NOMO-1 (cell line): ENCODE data around the gene ZFYVE16.
"Not testable (repeated sequence)": the region's sequence is repeated elsewhere in the genome, so short reads cannot be mapped to it uniquely, and the experiment has no call there.

Experiments used
- DNase-seq, 2 experiments: peaks; one replicate each; lab custom pipeline; 2025; ENCODE audit not compliant: unreplicated experiment in 2 of 2; lab: John Stamatoyannopoulos, UW

Gene ZFYVE16

DNA sequence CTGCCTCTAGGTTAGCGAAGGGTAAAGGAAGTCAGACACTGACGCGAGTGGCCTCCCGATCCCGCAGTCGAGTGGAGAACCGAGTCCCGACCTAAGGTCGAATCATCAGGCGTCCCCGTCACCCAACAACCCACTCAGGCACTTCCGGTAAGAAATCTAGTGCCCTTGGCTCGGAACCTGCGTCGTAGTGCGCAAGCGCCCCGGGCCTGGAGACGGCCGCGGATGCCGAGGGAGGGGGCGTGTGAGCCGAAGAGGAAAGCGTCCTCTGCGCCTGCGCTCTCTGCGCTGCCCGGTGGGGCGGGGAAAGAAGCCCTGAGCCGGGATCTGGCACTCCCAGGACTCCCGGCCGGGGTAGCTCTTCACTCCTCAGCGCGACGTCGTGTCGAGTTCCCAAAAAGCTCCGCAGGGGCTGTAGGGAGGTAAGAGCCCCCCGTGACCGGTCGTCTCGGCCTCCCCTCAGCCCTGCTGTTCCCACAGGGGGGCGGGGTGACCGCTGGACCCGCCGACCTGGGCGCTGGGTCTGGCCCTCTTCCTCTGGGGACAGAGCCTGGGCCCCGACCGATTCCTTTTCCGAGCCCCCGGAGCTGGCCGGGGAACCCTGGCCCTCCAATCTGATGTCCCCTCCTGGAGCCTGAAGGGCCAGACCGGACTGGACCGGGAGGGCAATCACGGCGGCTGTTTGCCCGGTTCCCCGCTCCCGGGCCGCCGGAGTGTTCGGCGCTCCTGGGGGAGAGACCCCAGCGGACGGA is at the start of gene ZFYVE16:
Gene ZFYVE16, plus strand, starts transcription at position 330 of the 749 bp plus-strand sequence. CDS start 26,084 bp downstream, outside the sequence.
- DNase-seq = peak; percentile 96

DNA sequence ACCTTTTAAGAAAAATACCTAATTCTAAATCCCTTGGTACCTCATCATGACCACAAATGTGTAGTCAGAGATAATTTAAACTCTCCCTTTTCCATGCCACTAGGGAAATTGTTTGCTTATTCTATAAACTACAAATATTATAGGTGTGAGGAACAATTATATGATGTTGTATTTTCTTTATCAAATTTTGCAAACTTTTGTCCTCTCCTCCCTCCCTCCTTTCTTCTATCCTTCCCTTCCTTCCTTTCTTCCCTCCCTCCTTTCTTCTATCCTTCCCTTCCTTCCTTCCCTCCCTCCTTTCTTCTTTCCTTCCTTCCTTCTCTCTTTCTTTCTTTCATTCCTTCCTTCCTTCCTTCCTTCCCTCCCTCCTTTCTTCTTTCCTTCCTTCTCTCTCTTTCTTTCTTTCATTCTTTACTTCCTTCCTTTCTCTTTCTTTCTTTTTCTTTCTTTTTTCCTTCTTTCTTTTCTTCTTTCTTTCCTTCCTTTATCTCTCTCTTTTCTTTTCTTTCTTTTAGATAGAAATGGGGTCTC is 46.9 kb upstream of the ZFYVE16 start:
- DNase-seq = no peak

DNA sequence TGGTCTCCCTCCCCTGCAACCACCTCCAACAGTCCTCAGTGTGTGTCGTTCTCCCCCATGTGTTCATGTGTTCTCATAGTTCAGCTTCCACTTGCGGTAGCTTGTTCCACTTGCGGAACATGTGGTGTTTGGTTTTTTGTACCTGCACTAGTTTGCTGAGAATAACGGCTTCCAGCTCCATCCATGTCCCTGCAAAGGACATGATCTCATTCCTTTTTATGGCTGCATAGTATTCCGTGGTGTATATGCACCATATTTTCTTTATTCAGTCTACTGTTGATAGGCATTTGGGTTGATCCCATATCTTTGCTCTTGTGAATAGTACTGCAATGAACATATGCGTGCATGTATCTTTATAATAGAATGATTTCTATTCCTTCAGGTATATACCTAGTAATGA is 43.0 kb upstream of the ZFYVE16 start:
- DNase-seq = no peak

GRCh38 chr5:80368661-80369480 is 39.0 kb upstream of the ZFYVE16 start:
- no peak for DNase-seq

GRCh38 chr5:80369521-80369920 is 38.3 kb upstream of the ZFYVE16 start:
- DNase-seq = no peak

- no peak for DNase-seq
Observed at GRCh38 chr5:80370390-80370789, 37.5 kb upstream of the ZFYVE16 start.

DNA sequence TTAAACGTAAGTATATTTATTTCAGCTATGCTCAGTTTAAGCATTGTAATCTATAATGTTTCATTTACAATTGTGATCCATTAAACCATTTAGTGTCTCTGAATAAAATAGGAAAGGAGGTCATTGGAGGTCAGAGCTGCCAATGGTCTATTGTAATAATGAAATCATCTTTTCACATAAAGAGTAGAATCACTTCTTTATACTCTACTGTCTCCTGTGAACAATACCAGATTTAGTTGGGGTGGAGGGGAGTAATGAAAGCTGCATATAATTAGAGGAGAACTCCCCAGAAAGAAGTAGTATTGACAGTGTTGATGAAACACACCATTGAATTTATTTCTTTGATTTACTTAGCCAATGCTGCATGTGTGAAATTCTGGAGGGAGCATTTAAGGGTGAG is 35.1 kb upstream of the ZFYVE16 start:
- no peak for DNase-seq

DNA sequence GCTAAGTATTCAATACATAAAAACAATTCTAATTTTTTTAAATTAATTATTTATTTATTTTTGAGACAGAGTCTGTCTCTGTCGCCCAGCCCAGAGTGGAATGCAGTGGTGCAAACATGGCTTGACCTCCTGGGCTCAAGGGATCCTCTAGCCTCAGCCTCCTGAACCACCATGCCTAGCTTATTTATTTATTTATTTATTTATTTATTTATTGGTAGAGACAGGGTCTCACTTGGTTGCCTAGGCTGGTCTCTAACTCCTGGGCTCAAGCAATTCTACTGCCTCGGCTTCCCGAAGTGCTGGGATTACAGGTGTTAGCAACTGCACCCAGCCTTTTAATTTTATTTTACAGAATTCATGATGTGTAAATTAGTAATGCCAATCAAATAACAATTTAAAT is 33.7 kb upstream of the ZFYVE16 start:
- no peak for DNase-seq

- no peak for DNase-seq
Observed at GRCh38 chr5:80376557-80376956, 31.3 kb upstream of the ZFYVE16 start.

GRCh38 chr5:80382488-80382887 is 25.4 kb upstream of the ZFYVE16 start:
- DNase-seq = no peak

- peak in 1 of 2 experiments; percentile 27 for DNase-seq
Observed at GRCh38 chr5:80387063-80387768, 20.6 kb upstream of the ZFYVE16 start.

GRCh38 chr5:80389580-80389979 is 18.3 kb upstream of the ZFYVE16 start:
- no peak for DNase-seq

DNA sequence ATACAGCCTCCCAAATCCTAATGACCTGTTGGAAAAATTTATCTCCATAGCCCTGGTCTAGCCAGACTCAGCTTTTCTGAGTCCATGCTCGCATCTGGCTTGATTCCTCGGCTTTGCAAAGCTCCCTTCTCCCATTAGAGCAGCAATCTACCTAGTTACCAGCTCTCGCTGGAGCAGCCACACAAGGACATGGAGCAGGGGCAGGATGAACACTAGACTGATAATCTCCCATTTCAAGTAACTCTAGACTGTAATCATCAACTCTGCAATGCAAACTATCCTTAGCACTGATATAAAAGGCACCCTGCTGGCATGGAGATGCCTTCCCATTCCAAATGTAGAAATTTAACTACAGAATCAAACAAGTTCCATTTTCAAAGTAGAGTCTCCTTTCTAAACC is 17.5 kb upstream of the ZFYVE16 start:
- DNase-seq = not testable (repeated sequence)

DNA sequence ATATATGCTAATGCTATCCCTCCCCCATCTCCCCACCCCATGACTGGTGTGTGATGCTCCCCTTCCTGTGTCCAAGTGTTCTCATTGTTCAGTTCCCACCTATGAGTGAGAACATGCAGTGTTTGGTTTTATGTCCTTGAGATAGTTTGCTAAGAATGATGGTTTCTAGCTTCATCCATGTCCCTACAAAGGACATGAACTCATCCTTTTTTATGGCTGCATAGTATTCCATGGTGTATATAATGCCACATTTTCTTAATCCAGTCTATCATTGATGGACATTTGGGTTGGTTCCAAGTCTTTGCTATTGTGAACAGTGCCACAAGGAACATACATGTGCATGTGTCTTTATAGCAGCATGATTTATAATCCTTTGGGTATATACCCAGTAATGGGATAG is 16.6 kb upstream of the ZFYVE16 start:
- DNase-seq = not testable (repeated sequence)

DNA sequence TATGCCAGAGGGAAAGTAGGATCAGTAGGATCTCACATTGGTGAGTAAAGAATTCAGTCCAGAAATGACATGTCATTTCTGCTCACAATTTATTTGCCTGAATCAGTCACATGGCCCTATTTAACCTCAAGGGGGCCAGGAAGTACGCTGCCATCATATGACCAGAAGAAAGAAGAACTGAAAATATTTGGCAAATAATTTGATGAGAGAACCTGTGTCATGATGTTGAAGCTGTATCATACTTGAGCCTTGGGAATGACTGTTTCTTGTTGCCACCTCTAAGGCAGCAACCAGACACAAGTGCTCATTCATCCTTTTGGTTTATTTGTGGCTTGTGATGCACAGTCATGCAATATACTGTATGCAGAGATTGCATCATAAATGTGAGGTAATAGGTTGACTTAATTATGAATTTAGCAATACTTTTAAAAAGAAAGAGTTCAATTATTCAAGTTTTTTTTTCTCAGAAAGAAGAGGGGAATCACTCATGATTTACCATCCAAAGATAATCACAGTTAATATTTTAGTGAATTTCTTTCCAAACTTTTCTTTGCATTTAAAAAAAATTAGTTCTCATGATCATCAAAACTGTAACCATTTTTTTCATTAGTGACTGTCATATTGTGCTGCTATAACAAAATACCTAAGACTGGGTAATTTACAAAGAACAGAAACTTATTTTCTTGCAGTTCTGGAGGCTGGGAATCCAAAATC is 8.2 kb upstream of the ZFYVE16 start:
- peak; percentile 82 to 94 for DNase-seq

- peak in 1 of 2 experiments; percentile 7 for DNase-seq
Observed at GRCh38 chr5:80400368-80400767, 7.5 kb upstream of the ZFYVE16 start.

DNA sequence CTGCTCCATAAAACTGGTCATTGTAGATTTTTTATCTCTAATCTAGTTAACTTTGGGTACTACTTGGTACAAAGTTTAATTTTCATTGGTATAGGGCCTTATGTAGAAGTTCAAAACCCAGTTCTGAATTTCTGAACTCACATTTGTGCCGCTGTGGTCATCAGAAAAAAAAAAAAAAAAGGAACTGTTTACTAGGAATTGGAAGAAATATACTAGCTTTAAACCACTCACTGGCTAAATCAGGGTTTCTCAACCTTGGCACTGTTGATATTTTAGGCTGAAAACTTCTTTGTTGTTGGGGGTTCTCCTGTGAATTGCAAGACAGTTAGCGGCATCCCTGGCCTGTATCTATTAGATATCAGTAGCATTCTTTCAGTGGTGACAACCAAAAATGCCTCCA is 4.1 kb upstream of the ZFYVE16 start:
- DNase-seq = peak in 1 of 2 experiments; percentile 46

DNA sequence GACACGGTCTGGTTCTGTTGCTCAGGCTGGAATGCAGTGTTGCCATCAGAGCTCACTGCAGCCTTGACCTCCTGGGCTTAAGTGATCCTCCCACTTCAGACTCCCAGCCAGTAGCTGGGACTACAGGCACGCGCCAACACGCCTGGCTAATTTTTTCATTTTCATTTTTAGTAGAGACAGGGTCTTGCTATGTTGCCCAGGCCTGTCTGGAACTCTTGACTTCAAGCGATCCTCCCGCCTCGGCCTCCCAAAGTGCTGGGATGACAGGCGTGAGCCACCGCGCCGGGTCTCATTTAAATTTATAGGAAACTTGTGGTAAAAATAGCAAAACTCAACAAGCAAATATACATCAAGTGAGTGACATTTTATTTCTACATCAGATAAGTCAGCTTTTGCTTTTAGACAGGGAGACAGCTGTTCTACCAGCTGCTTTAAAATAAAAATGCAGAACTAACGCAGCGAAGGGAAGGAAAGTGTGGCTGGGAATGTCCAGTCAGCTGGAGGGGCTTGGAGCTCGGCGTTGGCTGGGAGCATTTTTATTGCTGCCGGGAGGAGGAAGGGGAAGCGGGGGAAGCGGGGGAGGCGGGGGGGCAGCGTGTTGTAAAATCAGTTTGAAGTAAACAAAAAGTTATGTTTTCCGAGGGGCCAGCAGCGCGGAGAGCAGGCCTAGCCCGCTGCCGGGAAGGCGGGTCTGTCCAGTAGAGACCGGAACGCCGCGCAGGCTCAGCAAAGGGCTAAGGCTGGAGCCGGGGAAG is 707 bp upstream of the ZFYVE16 start:
- peak in 1 of 2 experiments; percentile 50 for DNase-seq

- peak in 1 of 2 experiments; percentile 26 for DNase-seq
Observed at GRCh38 chr5:80408484-80409366, 861 bp downstream of the ZFYVE16 start.
